ENCODE measurements around the gene COG4.

COG4 gene

DNA sequence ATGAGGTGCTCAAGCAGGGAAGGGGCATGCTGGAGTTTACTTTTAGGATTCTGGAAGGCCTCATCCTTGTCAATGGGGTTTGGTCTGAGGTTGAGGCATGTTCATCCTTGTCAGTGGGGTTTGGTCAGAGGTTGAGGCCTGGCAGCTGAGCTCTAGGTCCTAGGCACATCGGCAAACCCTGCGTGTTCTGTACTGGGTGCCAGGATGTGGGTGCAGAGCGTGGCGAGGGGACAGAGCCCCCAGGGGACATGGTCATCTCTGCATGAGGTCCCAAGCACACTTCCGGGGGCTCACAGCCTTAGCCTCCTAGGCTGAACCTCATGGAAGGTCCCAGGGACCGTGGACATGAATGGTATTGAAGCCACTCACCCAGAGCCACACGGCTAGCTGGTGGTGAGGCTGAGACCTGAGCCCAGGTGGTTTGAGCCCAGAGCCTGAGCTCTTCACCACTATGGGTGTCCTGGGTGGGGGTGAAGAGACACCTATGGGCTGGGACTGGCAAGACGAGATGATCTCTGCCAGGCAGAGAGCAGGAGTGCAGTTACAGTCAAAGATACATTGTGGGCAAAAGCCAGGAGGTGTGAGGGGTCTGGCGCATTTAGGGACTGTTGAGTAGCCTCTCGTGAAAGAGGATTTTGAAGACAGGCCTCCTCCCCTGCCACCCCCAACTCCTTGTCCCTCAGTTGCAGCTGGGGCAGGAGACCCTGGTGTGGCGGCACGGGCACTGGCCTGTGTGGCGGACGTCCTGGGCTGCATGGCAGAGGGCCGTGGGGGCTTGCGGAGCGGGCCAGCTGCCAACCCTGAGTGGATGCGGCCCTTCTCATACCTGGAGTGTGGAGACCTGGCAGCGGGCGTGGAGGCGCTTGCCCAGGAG is 49.7 kb downstream of the COG4 start:
- WGBS (ENCODE audit: extremely low coverage, insufficient coverage, insufficient read length) = no CpG with 5 or more reads among the region's 21 CpGs
- peaks cover 20 to 24% of the 10 kb centered on the region in 2 experiments for H3K4me1 ChIP-seq (ENCODE audit: control insufficient read depth in 1 of 2, insufficient read depth in 2 of 2, low read length in 2 of 2)
- H2BK12ac ChIP-seq (ENCODE audit: low read length) = no peak overlapping the region
- no peaks in the 10 kb centered on the region for H3K79me1 ChIP-seq (ENCODE audit: low read length)
- H2BK120ac ChIP-seq (ENCODE audit: insufficient read depth, low read length, poor library complexity) = no peak overlapping the region
- H3K27ac ChIP-seq (ENCODE audit: low read depth, low read length) = no peak overlapping the region
- H4K91ac ChIP-seq (ENCODE audit: low read depth, low read length) = no peak overlapping the region
- H2AK5ac ChIP-seq (ENCODE audit: low read length) = no peak overlapping the region
- no peak overlapping the region for H4K8ac ChIP-seq (ENCODE audit: low read depth, low read length)
- no peaks in the 10 kb centered on the region for H3K79me2 ChIP-seq (ENCODE audit: control insufficient read depth, insufficient read depth, low read length, poor library complexity)
- no peak overlapping the region for H3K4ac ChIP-seq (ENCODE audit: low read depth, low read length)
- peaks cover 5% of the 10 kb centered on the region in 2 experiments for H3K36me3 ChIP-seq (ENCODE audit: control insufficient read depth in 1 of 2, insufficient read depth in 2 of 2, low read length in 2 of 2)
- no peak overlapping the region for H3K23ac ChIP-seq (ENCODE audit: low read length)
- H3K4me2 ChIP-seq (ENCODE audit: low read length) = no peak overlapping the region
- H3K9ac ChIP-seq (ENCODE audit: low read length) = no peak overlapping the region
- H3K18ac ChIP-seq (ENCODE audit: low read length) = no peak overlapping the region
- H2AFZ ChIP-seq (ENCODE audit: insufficient read depth, low read length, poor library complexity) = no peak overlapping the region
- no peak overlapping the region for H3K4me3 ChIP-seq (ENCODE audit: low read depth, low read length)
- no peak overlapping the region for H3K14ac ChIP-seq (ENCODE audit: low read length)
- no peak overlapping the region for H4K12ac ChIP-seq (ENCODE audit: low read depth, low read length)
- no peak overlapping the region for H2BK5ac ChIP-seq (ENCODE audit: low read depth, low read length, poor library complexity)
- H3K27me3 ChIP-seq (ENCODE audit: insufficient read depth, low read length) = no peaks in the 10 kb centered on the region
- DNase-seq = no peak
- H3K9me3 ChIP-seq (ENCODE audit: insufficient read depth, low read depth, low read length) = no peaks in the 10 kb centered on the region

DNA sequence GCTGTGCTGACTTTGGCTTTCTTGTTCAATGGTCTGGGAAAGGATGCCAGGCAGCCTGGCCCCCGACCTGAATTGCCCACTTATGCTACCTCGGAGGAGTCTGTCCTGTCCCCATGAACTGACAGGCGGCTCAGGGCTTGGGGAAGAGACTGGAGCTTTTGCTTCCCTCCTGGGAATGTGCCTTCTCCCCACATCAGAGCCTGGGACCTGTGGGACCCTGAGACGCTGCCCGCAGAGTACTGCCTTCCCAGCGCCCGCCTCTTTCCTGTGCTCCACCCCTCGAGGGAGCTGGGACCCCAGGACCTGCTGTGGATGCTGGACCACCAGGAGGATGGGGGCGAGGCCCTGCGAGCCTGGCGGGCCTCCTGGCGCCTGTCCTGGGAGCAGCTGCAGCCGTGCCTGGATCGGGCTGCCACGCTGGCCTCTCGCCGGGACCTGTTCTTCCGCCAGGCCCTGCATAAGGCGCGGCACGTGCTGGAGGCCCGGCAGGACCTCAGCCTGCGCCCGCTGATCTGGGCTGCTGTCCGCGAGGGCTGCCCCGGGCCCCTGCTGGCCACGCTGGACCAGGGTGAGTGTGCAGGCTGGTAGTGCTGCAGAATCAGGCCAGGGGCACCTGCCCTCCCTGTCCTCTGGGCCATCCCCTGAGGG is 50.4 kb downstream of the COG4 start:
- Histone ChIP-seq H3K9me3 (ENCODE audit: insufficient read depth, low read depth, low read length) (no peaks in the 10 kb centered on the region), H3K27ac (ENCODE audit: low read depth, low read length) (no peak overlapping the region), H4K12ac (ENCODE audit: low read depth, low read length) (no peak overlapping the region), H4K8ac (ENCODE audit: low read depth, low read length) (no peak overlapping the region), H3K27me3 (ENCODE audit: insufficient read depth, low read length) (no peaks in the 10 kb centered on the region), H2BK120ac (ENCODE audit: insufficient read depth, low read length, poor library complexity) (no peak overlapping the region), H2BK5ac (ENCODE audit: low read depth, low read length, poor library complexity) (no peak overlapping the region), H3K14ac (ENCODE audit: low read length) (no peak overlapping the region), H3K23ac (ENCODE audit: low read length) (no peak overlapping the region), H3K4ac (ENCODE audit: low read depth, low read length) (no peak overlapping the region), H4K91ac (ENCODE audit: low read depth, low read length) (no peak overlapping the region), H2AK5ac (ENCODE audit: low read length) (no peak overlapping the region), H3K36me3 (ENCODE audit: control insufficient read depth in 1 of 2, insufficient read depth in 2 of 2, low read length in 2 of 2) (no peaks in the 10 kb centered on the region), H3K4me1 (ENCODE audit: control insufficient read depth in 1 of 2, insufficient read depth in 2 of 2, low read length in 2 of 2) (peaks cover 20 to 22% of the 10 kb centered on the region in 2 experiments), H3K4me3 (ENCODE audit: low read depth, low read length) (no peak overlapping the region), H2BK12ac (ENCODE audit: low read length) (no peak overlapping the region), H3K9ac (ENCODE audit: low read length) (no peak overlapping the region), H3K18ac (ENCODE audit: low read length) (no peak overlapping the region), H2AFZ (ENCODE audit: insufficient read depth, low read length, poor library complexity) (no peak overlapping the region), H3K79me2 (ENCODE audit: control insufficient read depth, insufficient read depth, low read length, poor library complexity) (no peaks in the 10 kb centered on the region), H3K79me1 (ENCODE audit: low read length) (no peaks in the 10 kb centered on the region), H3K4me2 (ENCODE audit: low read length) (no peak overlapping the region)
- no peak for DNase-seq
- no CpG with 5 or more reads among the region's 28 CpGs for WGBS (ENCODE audit: extremely low coverage, insufficient coverage, insufficient read length)

- WGBS (ENCODE audit: extremely low coverage, insufficient coverage, insufficient read length) = no CpG with 5 or more reads among the region's 17 CpGs
- no peak overlapping the region for H3K27ac ChIP-seq (ENCODE audit: low read depth, low read length)
- no peaks in the 10 kb centered on the region for H3K27me3 ChIP-seq (ENCODE audit: insufficient read depth, low read length)
- peaks cover 16% of the 10 kb centered on the region in 2 experiments for H3K4me1 ChIP-seq (ENCODE audit: control insufficient read depth in 1 of 2, insufficient read depth in 2 of 2, low read length in 2 of 2)
- no peak overlapping the region for H2AFZ ChIP-seq (ENCODE audit: insufficient read depth, low read length, poor library complexity)
- no peaks in the 10 kb centered on the region for H3K9me3 ChIP-seq (ENCODE audit: insufficient read depth, low read depth, low read length)
- no peaks in the 10 kb centered on the region for H3K79me1 ChIP-seq (ENCODE audit: low read length)
- H3K4me2 ChIP-seq (ENCODE audit: low read length) = no peak overlapping the region
- no peak overlapping the region for H3K18ac ChIP-seq (ENCODE audit: low read length)
- H2BK12ac ChIP-seq (ENCODE audit: low read length) = no peak overlapping the region
- H2BK5ac ChIP-seq (ENCODE audit: low read depth, low read length, poor library complexity) = no peak overlapping the region
- no peak overlapping the region for H3K4me3 ChIP-seq (ENCODE audit: low read depth, low read length)
- H3K36me3 ChIP-seq (ENCODE audit: control insufficient read depth in 1 of 2, insufficient read depth in 2 of 2, low read length in 2 of 2) = no peaks in the 10 kb centered on the region
- H4K12ac ChIP-seq (ENCODE audit: low read depth, low read length) = no peak overlapping the region
- no peaks in the 10 kb centered on the region for H3K79me2 ChIP-seq (ENCODE audit: control insufficient read depth, insufficient read depth, low read length, poor library complexity)
- no peak overlapping the region for H3K23ac ChIP-seq (ENCODE audit: low read length)
- H3K4ac ChIP-seq (ENCODE audit: low read depth, low read length) = no peak overlapping the region
- no peak overlapping the region for H3K14ac ChIP-seq (ENCODE audit: low read length)
- DNase-seq = peak in 1 of 2 donors; percentile 46
- H4K91ac ChIP-seq (ENCODE audit: low read depth, low read length) = no peak overlapping the region
- H2AK5ac ChIP-seq (ENCODE audit: low read length) = no peak overlapping the region
- no peak overlapping the region for H4K8ac ChIP-seq (ENCODE audit: low read depth, low read length)
- H2BK120ac ChIP-seq (ENCODE audit: insufficient read depth, low read length, poor library complexity) = no peak overlapping the region
- no peak overlapping the region for H3K9ac ChIP-seq (ENCODE audit: low read length)
Observed at GRCh38 chr16:70470927-70471341, 52.4 kb downstream of the COG4 start.

- Histone ChIP-seq H2BK5ac (ENCODE audit: low read depth, low read length, poor library complexity) (no peak overlapping the region), H4K91ac (ENCODE audit: low read depth, low read length) (no peak overlapping the region), H3K18ac (ENCODE audit: low read length) (no peak overlapping the region), H3K79me1 (ENCODE audit: low read length) (no peaks in the 10 kb centered on the region), H3K14ac (ENCODE audit: low read length) (no peak overlapping the region), H3K4me3 (ENCODE audit: low read depth, low read length) (no peak overlapping the region), H3K4ac (ENCODE audit: low read depth, low read length) (no peak overlapping the region), H3K4me2 (ENCODE audit: low read length) (no peak overlapping the region), H4K12ac (ENCODE audit: low read depth, low read length) (peak overlapping the region; percentile 19), H3K9ac (ENCODE audit: low read length) (no peak overlapping the region), H2AK5ac (ENCODE audit: low read length) (no peak overlapping the region), H4K8ac (ENCODE audit: low read depth, low read length) (no peak overlapping the region), H3K27me3 (ENCODE audit: insufficient read depth, low read length) (no peaks in the 10 kb centered on the region), H2BK12ac (ENCODE audit: low read length) (no peak overlapping the region), H3K23ac (ENCODE audit: low read length) (no peak overlapping the region), H3K9me3 (ENCODE audit: insufficient read depth, low read depth, low read length) (no peaks in the 10 kb centered on the region), H2AFZ (ENCODE audit: insufficient read depth, low read length, poor library complexity) (no peak overlapping the region), H3K79me2 (ENCODE audit: control insufficient read depth, insufficient read depth, low read length, poor library complexity) (no peaks in the 10 kb centered on the region), H2BK120ac (ENCODE audit: insufficient read depth, low read length, poor library complexity) (no peak overlapping the region), H3K36me3 (ENCODE audit: control insufficient read depth in 1 of 2, insufficient read depth in 2 of 2, low read length in 2 of 2) (no peaks in the 10 kb centered on the region), H3K27ac (ENCODE audit: low read depth, low read length) (no peak overlapping the region), H3K4me1 (ENCODE audit: control insufficient read depth in 1 of 2, insufficient read depth in 2 of 2, low read length in 2 of 2) (peaks cover 12 to 13% of the 10 kb centered on the region in 2 experiments)
- no peak for DNase-seq
- WGBS (ENCODE audit: extremely low coverage, insufficient coverage, insufficient read length) = no CpG with 5 or more reads among the region's 10 CpGs
Observed at GRCh38 chr16:70470141-70470926, 53.0 kb downstream of the COG4 start.
